NT2/D1 (cell line): Measurements from ENCODE around the gene TP53RK.

ENCODE experiments used
- DNase-seq: peaks from one replicate; pipeline ENCODE4 v3.0.0-alpha.2; 2011; ENCODE audit warnings: low read depth, low spot score
- H3K27me3 ChIP-seq: 2 replicates; pipeline ENCODE4 v1.6.0; 2011; ENCODE audit warnings: mild to moderate bottlenecking; ENCODE audit not compliant: insufficient read length, insufficient read depth
- H3K36me3 ChIP-seq: 2 replicates; pipeline ENCODE4 v1.6.1; 2011; ENCODE audit warnings: mild to moderate bottlenecking, low read length, mixed read lengths; ENCODE audit not compliant: insufficient read depth, insufficient read length
- H3K4me1 ChIP-seq: 2 replicates; pipeline ENCODE4 v1.5.1; 2011; ENCODE audit not compliant: insufficient read depth, insufficient read length
- H3K4me3 ChIP-seq: 2 replicates; pipeline ENCODE4 v1.5.1; 2011; ENCODE audit warnings: low read depth; ENCODE audit not compliant: insufficient read length
- H3K9ac ChIP-seq: 2 replicates; pipeline ENCODE4 v1.6.0; 2011; ENCODE audit warnings: low read depth; ENCODE audit not compliant: insufficient read length
- H3K9me3 ChIP-seq: 2 replicates; pipeline ENCODE4 v1.5.1; 2011; ENCODE audit warnings: mild to moderate bottlenecking, low read length; ENCODE audit not compliant: insufficient read depth
- SUZ12 ChIP-seq: IDR thresholded peaks from 2 replicates; pipeline ENCODE4 v1.6.1; 2011; ENCODE audit not compliant: insufficient read length, insufficient read depth; ENCODE audit errors: extremely low read depth
- YY1 ChIP-seq: IDR thresholded peaks from 2 replicates; pipeline ENCODE4 v1.6.1; 2011; ENCODE audit not compliant: insufficient read length, insufficient read depth
- ZNF274 ChIP-seq: IDR thresholded peaks from 2 replicates; pipeline ENCODE4 v1.6.1; 2011; ENCODE audit warnings: mild to moderate bottlenecking, low read depth, low read length

TP53RK gene

DNA sequence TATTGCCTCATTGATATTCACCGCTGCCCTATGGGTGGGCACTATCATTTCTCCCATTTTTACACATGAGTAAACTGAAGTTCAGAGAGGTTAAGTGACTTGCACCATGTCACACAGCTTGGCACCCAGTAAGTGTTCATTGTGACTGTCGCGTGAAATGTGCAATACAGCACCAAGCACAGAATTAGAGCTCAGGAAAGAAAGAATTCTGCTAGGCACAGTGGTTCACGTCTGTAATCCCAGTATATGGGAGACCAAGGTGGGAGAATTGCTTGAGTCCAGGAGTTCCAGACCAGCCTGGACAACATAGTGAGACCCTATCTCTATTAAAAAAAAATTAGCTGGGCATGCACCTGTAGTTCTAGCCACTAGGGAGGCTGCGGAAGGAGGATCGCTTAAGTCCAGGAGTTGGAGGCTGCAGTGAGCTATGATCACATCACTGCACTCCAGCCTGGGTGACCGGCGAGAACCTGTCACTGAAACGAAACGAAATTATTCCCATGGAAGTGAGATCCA is 38.6 kb downstream of the TP53RK start:
- TF ChIP-seq SUZ12 (no peak), ZNF274 (no peak), YY1 (no peak)
- H3K9me3 ChIP-seq: no peaks in the 10 kb centered on the region
- H3K4me1 ChIP-seq: peaks cover 7% of the 10 kb centered on the region
- H3K4me3 ChIP-seq: peak overlapping the region; percentile 47
- H3K36me3 ChIP-seq: no peaks in the 10 kb centered on the region
- H3K9ac ChIP-seq: peak overlapping the region; percentile 73
- H3K27me3 ChIP-seq: peaks cover 34% of the 10 kb centered on the region
- DNase-seq: no peak

- peaks cover 7% of the 10 kb centered on the region for H3K4me1 ChIP-seq
- TF ChIP-seq ZNF274: no peak
- no peak for TF ChIP-seq YY1
- TF ChIP-seq SUZ12: no peak
- H3K36me3 ChIP-seq: no peaks in the 10 kb centered on the region
- peaks cover 36% of the 10 kb centered on the region for H3K27me3 ChIP-seq
- no peaks in the 10 kb centered on the region for H3K9me3 ChIP-seq
- DNase-seq: no peak
- H3K9ac ChIP-seq: no peak overlapping the region
- H3K4me3 ChIP-seq: no peak overlapping the region
Observed at GRCh38 chr20:46649965-46650542, 39.2 kb downstream of the TP53RK start.

DNA sequence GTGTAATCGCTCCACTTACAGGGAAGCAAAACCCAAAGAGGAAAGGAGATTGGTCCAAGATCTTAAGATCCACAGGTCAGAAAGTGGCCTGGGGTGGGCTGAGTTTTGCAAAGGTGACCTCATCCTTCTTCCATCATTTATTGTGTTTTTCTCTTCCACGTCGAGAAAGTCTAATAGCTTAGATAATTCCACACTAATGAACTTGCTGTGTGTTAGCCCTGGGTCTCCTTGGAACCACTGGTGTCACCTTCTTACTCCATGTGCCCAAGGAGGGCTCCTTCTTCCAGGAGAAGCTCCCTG is 39.6 kb downstream of the TP53RK start:
- Histone ChIP-seq H3K9me3 (no peaks in the 10 kb centered on the region), H3K9ac (no peak overlapping the region), H3K27me3 (peaks cover 36% of the 10 kb centered on the region), H3K4me1 (peaks cover 7% of the 10 kb centered on the region), H3K36me3 (no peaks in the 10 kb centered on the region), H3K4me3 (no peak overlapping the region)
- no peak for TF ChIP-seq ZNF274
- TF ChIP-seq SUZ12: no peak
- no peak for TF ChIP-seq YY1
- DNase-seq: no peak

GRCh38 chr20:46648903-46649649 is 40.2 kb downstream of the TP53RK start:
- Histone ChIP-seq H3K4me1 (peaks cover 7% of the 10 kb centered on the region), H3K9ac (no peak overlapping the region), H3K36me3 (no peaks in the 10 kb centered on the region), H3K4me3 (no peak overlapping the region), H3K27me3 (peaks cover 36% of the 10 kb centered on the region), H3K9me3 (no peaks in the 10 kb centered on the region)
- TF ChIP-seq SUZ12 (no peak), YY1 (no peak), ZNF274 (no peak)
- no peak for DNase-seq

DNA sequence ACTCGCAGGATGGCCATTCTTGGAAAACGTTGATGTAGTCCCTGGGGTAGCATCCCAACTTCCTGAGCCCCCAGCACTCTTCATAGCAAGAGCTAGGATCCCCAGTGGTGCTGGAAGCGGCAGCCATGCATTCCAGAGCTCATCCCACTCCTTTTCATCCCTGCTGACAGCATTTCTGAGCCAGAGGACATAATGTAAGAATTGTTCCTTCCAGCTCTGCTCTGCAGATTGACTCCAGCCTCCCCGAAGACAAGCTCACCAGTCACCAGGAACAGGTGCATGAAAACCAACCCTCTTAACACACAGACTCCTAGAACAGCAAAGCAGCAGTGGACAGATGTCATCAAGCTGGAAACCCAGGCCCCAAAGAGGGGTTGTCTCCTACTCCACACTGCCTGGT is 41.8 kb downstream of the TP53RK start:
- Histone ChIP-seq H3K36me3 (no peaks in the 10 kb centered on the region), H3K4me1 (peaks cover 7% of the 10 kb centered on the region), H3K9me3 (no peaks in the 10 kb centered on the region), H3K9ac (no peak overlapping the region), H3K4me3 (no peak overlapping the region), H3K27me3 (peaks cover 36% of the 10 kb centered on the region)
- no peak for TF ChIP-seq YY1
- TF ChIP-seq SUZ12: no peak
- no peak for TF ChIP-seq ZNF274
- DNase-seq: no peak

DNA sequence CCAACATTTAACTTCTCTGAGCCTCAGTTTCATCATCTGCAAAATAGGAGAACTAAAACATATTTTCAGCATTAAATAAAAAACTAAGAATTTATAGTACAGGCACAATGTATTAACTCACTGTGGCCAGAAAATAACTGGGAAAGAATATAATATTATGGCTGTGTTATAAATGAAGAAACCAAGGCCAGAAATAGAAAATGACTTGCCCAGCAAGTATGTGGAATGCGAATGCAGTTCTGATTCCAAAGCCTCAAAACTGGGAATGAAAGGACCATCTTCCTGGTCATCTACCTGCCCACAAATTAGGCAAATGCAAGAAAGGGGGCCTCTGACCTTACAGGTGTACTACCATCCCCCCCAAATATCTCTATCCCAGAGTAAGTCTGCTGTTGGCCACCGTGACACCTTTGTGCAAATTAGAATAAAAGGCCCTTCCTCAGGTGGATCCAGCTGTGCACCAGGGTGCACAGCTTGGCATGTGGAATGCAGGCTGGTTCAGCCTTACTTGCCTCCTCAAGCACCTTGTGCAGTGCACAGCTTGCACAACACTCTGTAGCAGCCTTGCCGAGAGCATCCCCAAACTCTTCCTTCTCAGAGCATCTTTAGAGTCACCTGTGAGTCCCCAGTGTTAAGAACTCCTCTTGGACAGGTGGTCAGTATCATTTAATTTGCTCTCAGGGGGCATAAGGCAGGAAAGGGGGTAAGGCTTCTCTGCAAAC is 42.4 kb downstream of the TP53RK start:
- TF ChIP-seq YY1: no peak
- no peak overlapping the region for H3K9ac ChIP-seq
- H3K4me3 ChIP-seq: no peak overlapping the region
- no peak for DNase-seq
- H3K9me3 ChIP-seq: no peaks in the 10 kb centered on the region
- H3K36me3 ChIP-seq: no peaks in the 10 kb centered on the region
- peaks cover 7% of the 10 kb centered on the region for H3K4me1 ChIP-seq
- H3K27me3 ChIP-seq: peaks cover 32% of the 10 kb centered on the region

DNA sequence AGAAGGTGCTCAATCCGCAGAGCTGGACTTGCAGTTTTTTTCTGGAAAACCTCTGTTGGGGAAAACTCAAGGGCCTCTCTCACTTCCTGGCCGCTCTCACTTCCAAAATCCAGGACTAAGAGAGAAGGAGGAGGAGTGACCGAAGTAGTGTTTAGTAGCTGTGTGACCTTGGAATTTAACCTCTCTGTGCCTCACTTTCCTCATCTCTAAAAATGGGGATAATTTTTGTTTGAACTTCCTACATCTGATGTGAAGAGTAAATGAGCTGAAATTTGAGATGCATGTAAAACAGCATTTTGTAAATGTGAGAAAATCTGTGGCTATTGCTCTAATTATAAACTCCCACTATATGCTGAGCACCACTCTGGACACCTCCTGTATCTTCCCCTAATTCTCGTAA is 43.1 kb downstream of the TP53RK start:
- H3K27me3 ChIP-seq: peaks cover 25% of the 10 kb centered on the region
- no peaks in the 10 kb centered on the region for H3K9me3 ChIP-seq

More for the DNA sequence above, 43.1 kb downstream of the TP53RK start:
- no peak for DNase-seq
- Histone ChIP-seq H3K4me1 (peaks cover 5% of the 10 kb centered on the region), H3K9ac (no peak overlapping the region), H3K4me3 (no peak overlapping the region), H3K36me3 (no peaks in the 10 kb centered on the region)
- no peak for TF ChIP-seq SUZ12
